Liver (tissue), 9 donors: Measurements from ENCODE around the gene C1orf50. TPM values are rescaled to one million over a fixed set of nuclear protein-coding genes. Genes with fewer than 3 reads are reported as not detected.

Experiments
- DNase-seq: peaks from one replicate; pipeline ENCODE4 v3.0.0-alpha.2; 2017; ENCODE audit warnings: low spot score
- H3K27ac ChIP-seq, 2 donors: one replicate each; pipeline ENCODE4 v1.7.0; 2013; ENCODE audit warnings: inconsistent platforms in 2 of 2, low read length in 2 of 2, control low read depth in 1 of 2, low read depth in 1 of 2, mild to moderate bottlenecking in 1 of 2
- H3K27me3 ChIP-seq, 4 donors: one replicate each; pipeline versions ENCODE4 v1.6.1 to v1.7.0; 2013; ENCODE audit warnings: low read length in 3 of 4, inconsistent platforms in 1 of 4, mild to moderate bottlenecking in 1 of 4, moderate library complexity in 1 of 4; ENCODE audit not compliant: control insufficient read depth in 4 of 4, insufficient read depth in 4 of 4
- H3K36me3 ChIP-seq, 4 donors: one replicate each; pipeline versions ENCODE4 v1.6.1 to v1.7.0; 2013; ENCODE audit warnings: low read length in 3 of 4, mild to moderate bottlenecking in 3 of 4, low read depth in 1 of 4, moderate library complexity in 1 of 4; ENCODE audit not compliant: control insufficient read depth in 4 of 4, insufficient read depth in 3 of 4
- H3K4me1 ChIP-seq, 4 donors: one replicate each; pipeline versions ENCODE4 v1.6.1 to v1.7.0; 2013; ENCODE audit warnings: low read length in 3 of 4, mild to moderate bottlenecking in 3 of 4, moderate library complexity in 1 of 4; ENCODE audit not compliant: control insufficient read depth in 4 of 4, insufficient read depth in 4 of 4
- H3K4me3 ChIP-seq, 3 donors: one replicate each; pipeline versions ENCODE4 v1.6.1 to v1.7.0; 2013; ENCODE audit warnings: low read length in 3 of 3, control low read depth in 1 of 3, low read depth in 1 of 3, mild to moderate bottlenecking in 1 of 3
- H3K9ac ChIP-seq, 2 donors: one replicate each; pipeline ENCODE4 v1.7.0; 2013; ENCODE audit warnings: low read length in 2 of 2, mild to moderate bottlenecking in 2 of 2, moderate library complexity in 2 of 2, control low read depth in 1 of 2, low read depth in 1 of 2
- H3K9me3 ChIP-seq, 4 donors: one replicate each; pipeline versions ENCODE4 v1.6.1 to v1.7.0; 2013; ENCODE audit warnings: low read length in 3 of 4; ENCODE audit not compliant: control insufficient read depth in 4 of 4
- EGR1 ChIP-seq, 2 donors: IDR thresholded peaks; 2 replicates each; pipeline ENCODE4 v1.6.1; 2016 to 2018; ENCODE audit warnings: antibody characterized with exemption in 2 of 2, low read depth in 2 of 2
- FOXA1 ChIP-seq: IDR thresholded peaks from 2 replicates; pipeline ENCODE4 v1.6.1; 2016; ENCODE audit warnings: antibody characterized with exemption
- FOXA2 ChIP-seq: IDR thresholded peaks from 2 replicates; pipeline ENCODE4 v1.6.1; 2016; ENCODE audit warnings: antibody characterized with exemption
- HNF4A ChIP-seq, 2 donors: conservative IDR thresholded peaks; 2 replicates each; pipeline ENCODE4 v1.6.1; 2016; ENCODE audit warnings: antibody characterized with exemption in 2 of 2, mild to moderate bottlenecking in 2 of 2
- HNF4G ChIP-seq: IDR thresholded peaks from 2 replicates; pipeline ENCODE4 v1.6.1; 2016; ENCODE audit warnings: antibody characterized with exemption
- JUND ChIP-seq, 2 donors: IDR thresholded peaks; 2 replicates each; pipeline ENCODE4 v1.6.1; 2016; ENCODE audit warnings: antibody characterized with exemption in 2 of 2
- RAD21 ChIP-seq, 2 donors: IDR thresholded peaks; 2 replicates each; pipeline ENCODE4 v1.6.1; 2016; ENCODE audit warnings: antibody characterized with exemption in 2 of 2, mild to moderate bottlenecking in 2 of 2
- REST ChIP-seq: IDR thresholded peaks from 2 replicates; pipeline ENCODE4 v1.6.1; 2016; ENCODE audit warnings: antibody characterized with exemption, mild to moderate bottlenecking
- RXRA ChIP-seq, 2 donors: IDR thresholded peaks; 2 replicates each; pipeline ENCODE4 v1.6.1; 2017 to 2018; ENCODE audit warnings: antibody characterized with exemption in 2 of 2, mild to moderate bottlenecking in 1 of 2
- SP1 ChIP-seq: IDR thresholded peaks from 2 replicates; pipeline ENCODE4 v1.6.1; 2018; ENCODE audit warnings: antibody characterized with exemption, mild to moderate bottlenecking
- YY1 ChIP-seq: IDR thresholded peaks from 2 replicates; pipeline ENCODE4 v1.6.1; 2016; ENCODE audit warnings: antibody characterized with exemption, mild to moderate bottlenecking
- ZBTB33 ChIP-seq: IDR thresholded peaks from 2 replicates; pipeline ENCODE4 v1.6.1; 2016; ENCODE audit warnings: antibody characterized with exemption
- WGBS: extraction: QIAGEN DNeasy Blood & Tissue Kit; methylation state at CpG from one replicate; pipeline ENCODE4 v1.1.7; 2013; 5-methylcytosine and 5-hydroxymethylcytosine counted together
- polyA plus RNA-seq, 2 donors: library from polyadenylated mRNA; stranded (reverse) in 1 of 2; unstranded in 1 of 2; fragments of 200-250 nt in 1 of 2; fragments of >200 nt in 1 of 2; fragmentation: Nextera tagmentation in 1 of 2; extraction: Ambion mirVana in 1 of 2; gene quantifications; one replicate each; pipeline versions ENCODE4 v1.2.1 to v1.2.3, GENCODE V29; 2013 to 2015
- total RNA-seq, 2 donors: library from RNA; depleted of rRNA; stranded (reverse); fragments of >200 nt; gene quantifications; one replicate each; pipeline ENCODE4 v1.2.3, GENCODE V29; 2014
- donor health status: healthy.
- donor health status: healthy.
- donor health status: healthy.
- donor health status: healthy.
- donor health status: healthy.

The C1orf50 gene
- total and polyA plus RNA-seq, 4 donors = 2.6 to 5.8 (median 3.5) TPM

GRCh38 chr1:42736152-42736551, 30.9 kb upstream of the C1orf50 start:
- H3K9ac ChIP-seq = no peak overlapping the region
- DNase-seq = no peak

GRCh38 chr1:42736571-42737200, 30.4 kb upstream of the C1orf50 start:
- Histone ChIP-seq H3K9me3 (no peaks in the 10 kb centered on the region), H3K27ac (no peak overlapping the region), H3K9ac (no peak overlapping the region), H3K27me3 (no peaks in the 10 kb centered on the region), H3K36me3 (no peaks in the 10 kb centered on the region), H3K4me1 (peaks cover 2 to 7% (median 5%) of the 10 kb centered on the region in 4 donors), H3K4me3 (no peak overlapping the region)
- DNase-seq = no peak
- TF ChIP-seq RXRA (IDR thresholded peaks at IDR 0.05) (no peak), ZBTB33 (no peak), FOXA2 (no peak), YY1 (no peak)
- WGBS = 91% methylated on average over 8 of the region's 8 CpGs

More at GRCh38 chr1:42736152-42736551, 30.9 kb upstream of the C1orf50 start:
- Histone ChIP-seq H3K27me3 (no peaks in the 10 kb centered on the region), H3K27ac (no peak overlapping the region), H3K36me3 (no peaks in the 10 kb centered on the region), H3K9me3 (no peaks in the 10 kb centered on the region), H3K4me1 (peaks cover 2 to 7% (median 5%) of the 10 kb centered on the region in 4 donors), H3K4me3 (no peak overlapping the region)
- WGBS = 73% methylated on average over 4 of the region's 4 CpGs
- TF ChIP-seq RAD21 (IDR thresholded peaks at IDR 0.05) = peak in 1 of 2 donors; percentile 14
- TF ChIP-seq EGR1 (IDR thresholded peaks at IDR 0.05; ENCODE audit: low read depth in 2 of 2) = no peak

- no peak overlapping the region for H3K27ac ChIP-seq
- H3K27me3 ChIP-seq = no peaks in the 10 kb centered on the region
- 53% methylated on average over 5 of the region's 5 CpGs for WGBS
- H3K4me1 ChIP-seq = peaks cover 2 to 7% (median 5%) of the 10 kb centered on the region in 4 donors
- H3K4me3 ChIP-seq = no peak overlapping the region
- no peak for DNase-seq
- H3K9ac ChIP-seq = no peak overlapping the region
- H3K9me3 ChIP-seq = no peaks in the 10 kb centered on the region
- no peak for TF ChIP-seq SP1
- TF ChIP-seq FOXA1 = no peak
- no peak for TF ChIP-seq JUND (IDR thresholded peaks at IDR 0.05)
- no peak for TF ChIP-seq RAD21 (IDR thresholded peaks at IDR 0.05)
- no peak for TF ChIP-seq FOXA2
- no peak for TF ChIP-seq HNF4A (conservative IDR thresholded peaks at IDR 0.05)
- no peak for TF ChIP-seq HNF4G
- no peak for TF ChIP-seq EGR1 (IDR thresholded peaks at IDR 0.05; ENCODE audit: low read depth in 2 of 2)
- TF ChIP-seq REST = no peak
- TF ChIP-seq ZBTB33 = no peak
- no peak for TF ChIP-seq YY1
- no peaks in the 10 kb centered on the region for H3K36me3 ChIP-seq
These were observed 29.8 kb upstream of the C1orf50 start for GRCh38 chr1:42737257-42737656.
